Medulla oblongata (tissue), 1 donor: ENCODE measurements around the gene CCDC141.

Experiments used
- DNase-seq: peaks from one replicate; pipeline ENCODE4 v3.0.0-alpha.2; 2015; ENCODE audit errors: extremely low spot score

The CCDC141 gene

DNA sequence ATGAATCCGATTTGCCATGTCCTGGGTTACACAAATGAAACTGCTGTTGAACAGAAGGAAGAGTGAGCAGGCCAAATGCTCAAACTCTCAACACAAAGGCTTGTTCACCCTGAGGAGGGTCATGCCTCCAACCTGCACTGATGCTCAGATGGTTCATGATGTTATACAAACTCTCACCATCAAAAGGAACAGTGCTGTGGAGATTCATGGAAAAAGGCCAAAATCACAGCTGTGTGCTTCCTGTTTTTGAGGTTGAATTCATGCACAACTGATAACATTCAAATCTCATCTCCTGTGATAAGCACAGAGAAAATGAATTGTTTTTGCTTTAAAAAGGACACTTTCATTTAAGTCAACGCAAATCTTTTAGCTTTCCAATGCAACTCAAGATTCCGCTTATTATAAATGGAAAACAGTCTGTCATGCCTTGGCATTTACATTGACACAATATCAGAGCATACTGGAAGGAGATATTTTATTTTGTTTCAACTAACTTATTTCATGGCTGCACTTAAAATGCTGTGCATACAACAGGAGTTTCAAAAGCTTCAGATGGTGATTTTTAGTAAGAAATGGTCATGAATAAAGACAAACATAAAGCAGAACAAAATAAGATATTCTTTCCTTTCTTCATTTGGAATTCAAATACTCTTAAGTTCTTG, 220.5 kb downstream of the CCDC141 start:
- peak; percentile 9 for DNase-seq

DNA sequence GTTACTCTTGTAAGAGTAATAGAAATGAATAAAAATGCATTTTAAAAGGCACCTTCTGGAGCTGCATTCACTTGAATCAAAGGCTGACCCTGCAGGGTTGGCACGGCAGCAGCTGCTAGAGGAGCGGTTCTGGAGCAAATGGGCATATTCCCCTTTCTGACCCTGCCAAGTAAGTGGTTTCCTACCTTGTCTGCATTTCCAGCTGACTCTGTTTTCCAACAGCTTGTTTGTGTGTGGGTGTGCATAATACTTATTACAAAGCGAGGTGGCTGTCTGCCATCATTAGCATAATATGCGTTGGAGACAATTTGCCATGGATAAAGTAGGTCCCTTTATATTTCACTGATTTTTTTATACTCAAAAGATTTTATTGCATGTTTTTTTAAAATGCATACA, 221.5 kb downstream of the CCDC141 start:
- DNase-seq = no peak

DNA sequence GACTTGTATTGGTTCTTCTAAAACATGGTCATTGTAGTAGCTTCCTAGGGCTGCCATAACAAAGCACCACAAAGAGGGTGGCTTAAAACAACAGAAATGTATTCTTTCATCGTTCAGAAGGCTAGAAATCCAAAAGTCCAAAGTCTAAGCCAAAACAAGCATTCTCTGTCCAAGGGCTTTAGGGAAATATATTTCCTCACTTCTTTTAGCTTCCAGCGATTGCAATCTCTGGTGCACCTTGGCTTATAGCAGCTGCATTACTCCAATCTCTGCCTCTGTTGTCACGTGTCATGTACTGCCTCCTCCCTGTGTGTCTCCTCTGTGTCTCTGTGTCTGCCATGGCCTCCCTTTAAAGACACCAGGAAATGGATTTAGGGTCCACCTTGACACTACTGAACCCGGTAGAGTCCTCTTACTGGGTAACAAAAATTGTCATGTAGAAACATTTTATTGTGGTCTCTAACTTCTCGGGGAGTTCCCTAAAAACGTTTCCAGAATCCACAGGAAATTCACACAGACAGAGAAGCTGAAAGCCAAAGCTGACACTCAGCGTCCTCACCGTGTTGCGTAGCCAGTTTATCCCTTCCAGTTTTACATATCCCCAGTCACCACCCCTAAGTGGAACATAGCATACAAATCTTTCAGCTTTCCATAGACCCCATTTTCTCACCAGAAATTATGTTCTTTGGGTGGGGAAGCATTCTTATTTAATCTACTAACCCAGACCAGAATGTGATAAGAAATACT, 222.0 kb downstream of the CCDC141 start:
- DNase-seq = no peak

DNA sequence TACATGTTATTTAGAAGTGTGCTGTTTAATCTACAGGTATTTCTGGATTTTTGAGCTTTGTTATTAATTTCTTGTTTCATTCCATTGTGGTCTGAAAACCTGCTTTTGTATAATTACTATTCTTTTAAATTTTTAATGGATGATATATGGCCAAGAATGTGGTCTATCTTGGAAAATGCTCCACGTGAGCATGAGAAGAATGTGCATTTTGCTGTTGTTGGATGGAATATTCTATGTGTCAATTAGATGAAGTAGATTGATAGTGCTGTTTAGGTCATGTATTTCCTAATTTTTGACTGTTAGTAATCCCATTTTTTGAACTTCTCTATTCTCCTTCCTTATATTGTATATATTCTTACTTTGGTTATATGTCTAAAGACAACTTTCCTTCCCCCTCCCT, 222.8 kb downstream of the CCDC141 start:
- no peak for DNase-seq

DNA sequence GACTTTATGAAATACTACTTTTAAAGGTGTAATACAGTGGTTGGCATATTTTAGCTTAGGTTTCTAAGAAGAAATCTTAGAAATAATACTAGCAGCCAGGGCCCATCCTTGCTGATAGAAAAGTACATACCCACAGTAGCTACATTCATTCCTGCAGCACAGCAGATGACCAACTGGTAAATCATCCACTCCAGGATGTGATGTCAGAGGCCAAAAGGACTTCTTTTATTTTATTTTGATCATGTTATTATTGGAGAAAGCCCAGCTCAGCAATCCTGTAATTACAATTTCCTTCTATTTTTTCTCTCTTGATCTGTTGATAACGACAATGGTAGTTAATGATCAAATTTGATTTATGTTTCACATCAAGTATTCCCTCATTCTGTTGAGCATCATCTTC, 224.8 kb downstream of the CCDC141 start:
- no peak for DNase-seq

DNA sequence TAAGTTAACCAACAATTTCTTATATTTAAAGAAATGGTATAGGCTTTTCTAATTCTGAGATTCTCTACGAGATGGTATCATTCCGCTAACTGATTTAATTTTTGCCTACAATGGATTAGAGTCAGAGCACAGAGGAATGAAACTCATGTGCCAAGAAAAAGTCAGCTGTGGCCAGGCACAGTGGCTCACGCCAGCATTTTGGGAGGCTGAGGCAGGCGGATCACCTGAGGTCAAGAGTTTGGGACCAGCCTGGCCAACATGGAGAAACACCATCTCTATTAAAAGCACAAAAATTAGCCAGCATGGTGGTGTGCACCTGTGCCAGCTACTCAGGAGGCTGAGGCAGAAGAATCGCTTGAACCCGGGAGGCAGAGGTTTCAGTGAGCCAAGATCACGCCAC, 225.8 kb downstream of the CCDC141 start:
- no peak for DNase-seq

DNA sequence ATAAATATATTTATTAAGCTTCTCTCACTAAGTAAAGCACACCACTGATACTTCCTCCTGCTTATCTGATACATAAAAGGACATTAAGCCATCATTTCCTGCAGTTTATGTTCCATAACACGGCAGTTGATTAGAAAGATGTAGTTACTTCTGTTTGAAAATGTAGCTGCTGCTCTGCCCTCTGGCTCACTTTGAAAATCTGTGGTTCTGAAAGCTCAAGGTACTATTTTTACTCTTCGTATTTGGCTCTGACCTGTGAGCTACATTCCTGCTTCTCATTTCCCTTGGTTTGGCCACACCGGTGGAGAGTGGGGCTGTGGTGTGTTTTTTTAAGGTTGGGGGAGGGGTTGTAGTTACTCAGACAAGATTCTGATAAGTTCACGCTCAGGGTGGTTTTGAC, 229.9 kb downstream of the CCDC141 start:
- DNase-seq = no peak

DNA sequence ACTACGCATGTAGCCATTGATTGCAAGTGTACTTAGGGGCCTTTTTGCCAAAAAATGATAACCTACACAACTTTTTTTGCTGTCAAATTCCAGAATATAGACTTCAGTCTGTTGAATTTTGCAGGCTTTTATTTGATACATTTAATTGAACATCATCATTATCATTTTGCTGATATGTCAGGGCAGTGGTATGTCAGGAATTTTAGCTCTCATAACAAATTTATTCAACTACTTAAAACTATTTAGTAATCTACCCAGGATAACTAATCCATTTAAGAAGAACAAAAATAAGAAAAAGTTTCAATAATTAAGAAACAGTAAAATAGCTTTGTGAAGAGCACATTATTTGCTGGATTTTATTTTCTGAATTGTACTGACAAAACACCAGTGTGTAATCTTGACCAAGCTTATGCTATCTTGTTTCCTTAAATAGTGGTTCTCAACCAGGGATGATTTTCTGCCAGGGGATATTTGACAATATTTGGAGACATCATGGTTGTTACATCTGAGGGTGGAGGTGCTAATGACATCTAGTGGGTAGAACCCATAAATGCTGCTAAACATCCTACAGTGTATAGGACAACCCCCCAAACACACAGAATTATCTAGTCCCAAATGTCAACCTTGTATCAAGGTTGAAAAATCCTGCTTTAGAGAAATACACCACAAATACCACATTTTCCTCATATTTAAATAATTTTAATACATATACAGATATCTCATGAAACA, 230.6 kb downstream of the CCDC141 start:
- DNase-seq = no peak

DNA sequence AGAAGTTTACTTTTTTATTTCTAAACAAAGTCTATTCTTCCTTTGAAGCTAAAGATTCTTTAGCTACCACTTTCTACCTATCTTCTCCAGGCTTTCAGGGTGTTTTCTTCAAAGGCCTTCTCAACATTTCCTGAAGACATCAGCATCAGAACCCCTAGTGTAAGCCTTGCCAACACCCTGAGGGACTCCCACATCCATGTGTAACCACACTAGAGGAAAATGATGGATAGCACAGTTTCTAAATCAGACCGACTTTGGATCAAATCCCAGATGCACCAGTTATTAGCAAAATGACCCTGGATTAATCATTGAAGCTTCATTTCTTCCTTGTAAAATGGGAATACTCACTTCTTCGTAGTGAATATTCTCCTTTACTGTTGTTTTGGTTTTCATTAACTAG, 238.0 kb downstream of the CCDC141 start:
- no peak for DNase-seq

DNA sequence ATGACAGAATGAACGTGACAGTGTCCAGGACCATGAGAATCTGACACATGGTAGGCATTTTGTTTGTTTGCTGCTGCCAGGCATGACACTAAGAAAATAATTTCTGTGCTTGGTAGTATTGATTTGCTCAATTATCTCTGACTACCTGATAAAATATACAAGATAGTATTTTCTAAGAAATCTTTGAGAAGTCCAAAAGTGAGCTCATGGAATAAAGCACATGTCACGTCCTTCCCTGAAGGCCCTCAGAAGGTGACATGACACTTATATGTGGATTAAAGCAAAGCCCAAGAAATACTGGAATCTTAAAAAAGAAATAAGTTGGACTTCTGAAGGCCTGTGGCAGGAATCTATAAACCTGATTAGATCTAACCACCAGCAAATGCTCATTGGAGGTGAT, 238.9 kb downstream of the CCDC141 start:
- DNase-seq = no peak

DNA sequence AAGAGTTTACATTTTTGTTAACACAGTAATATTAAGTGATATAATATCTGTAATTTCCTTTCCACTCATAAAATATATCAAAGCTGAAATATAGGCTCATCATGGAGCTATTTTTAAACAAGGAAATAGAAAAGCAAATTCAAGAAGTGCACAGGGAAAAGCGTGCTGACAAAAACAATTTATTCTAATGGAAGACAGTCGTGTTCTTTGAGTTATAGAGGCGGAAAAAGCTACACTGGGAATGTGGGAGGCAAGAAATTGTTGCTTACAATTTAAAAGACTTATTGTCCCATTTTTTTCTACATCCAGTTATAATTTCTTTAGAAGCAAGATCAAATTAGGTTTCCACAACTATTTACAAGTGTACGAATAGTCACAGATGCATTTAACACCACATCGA, 239.5 kb downstream of the CCDC141 start:
- no peak for DNase-seq

DNA sequence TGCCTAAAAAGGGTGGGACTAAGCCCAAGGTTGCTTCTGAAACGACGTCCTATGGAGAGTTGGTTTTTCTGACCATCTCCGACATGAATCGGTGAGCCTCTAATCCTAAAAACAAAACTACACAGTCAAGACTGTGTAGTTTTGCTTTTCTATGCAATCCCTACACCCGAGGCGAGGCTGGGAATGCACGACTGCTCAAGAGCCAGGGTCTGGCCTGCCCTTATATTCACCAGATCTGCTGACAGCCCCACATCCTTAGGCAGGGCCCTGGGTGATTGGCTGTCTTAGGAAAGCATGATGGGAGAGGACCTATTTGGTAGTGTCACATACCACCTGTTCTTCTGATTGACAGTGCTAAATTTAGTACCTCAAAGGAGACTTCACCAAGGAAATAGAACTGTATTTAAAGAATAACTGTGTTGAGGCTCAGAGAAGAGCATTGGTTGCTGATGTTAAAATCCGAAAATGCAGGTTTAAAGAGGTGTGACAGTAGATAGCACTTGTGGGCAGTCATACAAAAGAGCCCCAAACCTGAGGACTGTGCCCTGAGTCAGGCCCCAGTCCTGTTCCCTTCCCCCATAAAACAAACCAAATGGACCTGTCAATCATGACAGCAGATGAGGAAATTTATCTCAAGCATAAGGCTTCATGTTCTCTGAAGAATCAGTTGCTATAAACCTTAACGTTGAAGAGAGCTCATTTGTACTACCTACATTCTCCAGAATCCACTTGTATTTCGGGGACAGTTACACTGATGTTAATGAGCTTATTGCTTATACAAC, 242.5 kb downstream of the CCDC141 start, which contains the start of gene TTN:
TTN (minus strand) TSS at position 197 of the 782 bp plus-strand sequence. CDS start 2,781 bp downstream, outside the sequence.
- no peak for DNase-seq

DNA sequence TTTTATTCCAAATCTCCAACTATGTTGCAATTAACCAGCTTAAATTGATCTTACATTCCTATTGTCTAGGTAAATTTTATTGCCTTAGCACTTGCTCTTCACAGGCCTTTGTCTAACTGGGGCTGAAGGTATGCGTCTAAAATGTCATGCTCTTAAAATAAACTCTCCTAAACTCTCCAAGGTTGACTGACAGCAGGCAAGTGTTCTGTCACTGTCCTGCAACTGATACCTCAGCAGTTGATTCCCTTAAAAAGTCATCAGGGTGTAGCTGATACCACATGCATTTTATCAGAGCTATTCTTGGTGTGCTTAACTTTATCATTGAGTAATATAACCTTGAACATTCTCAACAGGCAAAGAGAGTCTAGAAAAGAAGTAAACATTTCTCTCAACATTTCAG, 243.4 kb downstream of the CCDC141 start:
- DNase-seq = no peak

DNA sequence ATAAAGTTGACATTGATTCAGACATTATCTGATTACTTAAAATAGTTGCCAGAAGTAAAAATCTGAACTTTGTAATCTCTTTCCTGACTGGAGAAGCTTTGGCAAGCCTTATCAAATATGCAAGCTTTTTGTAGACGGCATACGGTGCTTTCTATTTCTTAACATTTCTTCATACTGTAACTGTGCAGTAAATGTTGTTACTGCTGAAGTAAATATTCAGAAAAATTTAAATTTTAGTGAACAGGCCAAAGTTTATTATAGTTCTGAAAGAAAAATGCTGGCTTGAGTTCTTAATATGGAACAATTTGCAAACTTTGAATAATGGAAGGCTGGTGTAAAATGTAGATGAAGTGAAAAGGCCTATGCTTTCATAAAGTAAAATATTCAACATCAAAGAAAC, 244.5 kb downstream of the CCDC141 start:
- no peak for DNase-seq

DNA sequence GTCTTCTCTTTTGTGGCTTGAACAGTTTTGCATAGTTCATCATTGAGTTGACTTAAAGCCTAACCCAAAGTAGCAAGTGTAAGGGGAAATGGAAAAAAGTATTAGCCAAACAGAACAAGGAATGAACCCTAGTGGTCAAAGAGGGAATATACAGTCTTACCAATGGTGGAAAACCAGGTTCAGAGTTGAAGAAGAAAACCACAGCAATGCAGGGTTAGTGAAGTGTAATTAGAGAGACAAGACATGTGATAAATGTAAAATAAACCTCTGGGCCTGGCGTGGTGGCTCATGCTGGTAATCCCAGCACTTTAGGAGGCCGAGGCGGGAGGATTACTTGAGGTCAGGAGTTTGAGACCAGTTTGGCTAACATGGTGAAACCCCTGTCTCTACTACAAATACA, 245.1 kb downstream of the CCDC141 start:
- no peak for DNase-seq

DNA sequence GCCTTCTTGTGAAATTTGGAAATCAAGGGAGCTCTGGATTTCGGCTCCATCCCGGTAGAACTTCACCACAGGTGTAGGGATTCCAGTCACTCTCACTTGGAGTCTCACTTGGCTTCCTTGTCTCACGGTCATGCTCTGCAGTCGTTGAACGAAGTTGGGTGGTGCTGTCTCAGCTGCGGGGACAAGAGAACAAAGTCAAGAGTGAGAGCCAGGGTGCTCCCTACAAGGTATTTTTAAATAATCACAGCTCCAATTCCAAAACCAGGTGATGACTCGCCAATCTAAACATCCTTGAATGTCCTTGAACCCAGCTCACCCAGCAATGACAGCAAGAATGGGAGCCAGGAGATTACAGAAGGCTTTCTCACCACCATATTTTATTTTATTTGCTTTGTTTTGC, 249.4 kb downstream of the CCDC141 start:
- DNase-seq = no peak

DNA sequence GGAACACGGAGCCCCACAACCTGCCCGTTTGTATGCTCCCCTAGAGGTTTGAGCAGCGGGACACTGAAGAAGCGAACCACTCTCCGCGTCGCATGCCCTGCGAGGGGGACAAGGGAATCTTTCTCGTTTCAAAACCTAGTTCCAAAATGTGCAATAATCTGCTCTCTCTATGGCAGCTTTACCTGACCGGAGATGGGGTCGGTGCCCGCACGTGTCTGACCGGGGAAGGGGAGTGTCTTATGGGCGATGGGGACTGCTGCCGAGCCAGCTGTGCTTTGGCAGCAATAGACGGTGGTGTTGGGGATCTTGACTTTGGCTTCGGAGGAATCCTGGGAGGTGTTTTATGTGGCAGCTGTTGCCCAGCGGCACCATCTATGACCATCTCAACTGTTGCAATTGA, 250.6 kb downstream of the CCDC141 start:
- no peak for DNase-seq

DNA sequence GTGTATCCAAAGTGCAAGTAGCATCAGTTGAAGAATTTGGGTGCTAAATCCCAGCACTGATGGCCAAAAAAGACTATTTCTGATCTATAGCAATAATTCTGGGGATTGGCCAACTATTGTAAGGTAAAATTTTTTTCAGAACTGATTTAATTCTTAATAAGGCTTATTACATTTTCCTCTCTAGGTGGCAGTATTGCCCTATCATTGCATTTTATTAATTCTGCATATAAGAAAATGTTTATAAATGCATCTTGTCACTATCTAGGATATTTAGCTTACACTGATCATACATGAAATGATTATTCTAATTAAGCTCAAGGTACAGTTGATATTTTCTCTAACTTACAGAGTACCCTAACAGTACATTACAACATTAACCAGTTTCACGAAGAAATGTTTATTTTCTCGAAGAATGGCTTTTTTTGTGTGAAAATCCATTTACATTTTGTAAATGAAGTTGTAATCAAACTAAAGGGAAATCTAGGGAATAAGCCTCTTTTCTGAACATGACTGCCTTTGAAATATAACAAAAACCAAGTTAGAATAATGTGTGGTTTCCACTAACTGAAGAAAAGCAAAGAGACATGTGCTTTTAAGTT, 253.8 kb downstream of the CCDC141 start:
- peak; percentile 34 for DNase-seq

DNA sequence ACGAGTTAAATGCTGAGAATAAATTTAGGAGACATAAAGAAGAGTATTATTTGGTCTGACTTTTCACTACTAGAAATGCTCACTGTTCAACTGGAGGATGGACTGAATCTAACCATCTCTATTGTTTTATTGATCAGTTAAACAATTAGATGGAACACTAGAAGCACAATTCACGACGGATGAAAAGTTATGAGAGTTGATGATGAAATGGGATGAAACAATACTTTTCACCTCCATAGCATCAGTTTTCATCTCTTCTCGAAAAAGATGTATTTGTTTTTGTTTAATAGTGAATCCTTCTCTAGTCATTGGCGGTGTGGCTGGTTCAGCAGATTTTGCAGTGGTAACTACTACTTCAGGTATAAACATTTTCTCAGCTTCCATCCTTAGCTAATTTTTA, 262.0 kb downstream of the CCDC141 start:
- no peak for DNase-seq

DNA sequence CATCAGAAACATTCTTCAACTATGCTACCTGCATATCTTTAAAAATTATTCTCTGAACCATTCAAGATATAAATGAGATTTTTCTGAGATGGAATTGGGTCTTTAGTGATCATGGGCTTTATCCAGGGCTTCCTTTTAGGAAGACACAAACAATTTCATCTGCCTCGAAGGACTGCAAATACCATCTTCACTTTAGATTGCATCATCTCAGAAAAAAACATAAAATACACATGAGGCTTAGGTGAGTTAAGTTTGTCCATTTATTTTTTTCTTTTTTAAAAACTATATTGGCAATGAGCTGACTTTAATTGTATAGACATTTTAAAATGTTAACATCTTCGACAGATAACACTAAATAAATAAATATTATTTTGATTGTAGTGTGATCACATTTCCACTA, 262.8 kb downstream of the CCDC141 start:
- DNase-seq = no peak

DNA sequence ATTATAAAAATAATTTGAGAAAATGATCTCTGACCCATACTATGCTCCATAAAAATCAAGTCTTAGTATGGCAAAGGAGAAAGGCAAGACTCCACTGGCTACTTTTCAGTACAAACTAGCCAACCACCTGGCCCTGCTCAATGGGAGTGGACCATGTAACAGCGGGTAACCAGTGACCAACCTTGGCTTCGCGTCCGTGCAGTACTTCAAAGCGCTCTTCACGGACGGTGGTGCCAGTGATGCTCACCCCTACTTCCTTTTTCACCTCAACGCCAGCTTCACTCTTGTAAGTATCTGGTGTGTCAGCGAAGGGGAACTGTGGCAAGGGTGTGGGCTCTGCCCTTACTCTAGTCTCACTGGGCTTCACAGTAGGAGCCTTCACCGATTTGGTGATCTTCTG, 266.0 kb downstream of the CCDC141 start:
- DNase-seq = no peak

DNA sequence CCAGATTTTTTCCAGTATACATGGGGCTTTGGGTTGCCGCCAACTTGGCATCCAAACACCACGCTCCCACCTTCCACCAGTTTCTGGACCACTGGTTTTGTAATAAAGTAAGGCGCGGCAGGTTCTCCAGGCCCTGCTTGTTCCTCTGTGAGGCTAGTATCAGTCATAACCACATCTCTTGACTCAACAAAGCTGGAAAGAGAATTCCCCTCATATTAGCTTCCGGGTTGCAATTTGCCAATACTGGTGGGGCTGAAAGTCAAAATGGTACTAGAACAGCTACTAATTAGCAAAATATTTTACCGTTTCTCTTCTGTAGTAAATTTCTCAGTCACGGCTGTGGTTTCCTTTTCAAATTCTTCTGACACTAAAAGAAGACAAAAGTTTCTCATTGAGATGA, 267.7 kb downstream of the CCDC141 start:
- no peak for DNase-seq
